CD14-positive monocyte (primary cell): Measurements from ENCODE around the gene GNAT1. TPM values are rescaled to one million over a fixed set of nuclear protein-coding genes. Genes with fewer than 3 reads are reported as not detected.

ENCODE experiments used
- DNase-seq, 3 donors: peaks; one replicate each; pipeline ENCODE4 v3.0.0-alpha.2; 2011 to 2022
- H2AFZ ChIP-seq: 2 replicates; pipeline ENCODE4 v1.6.0; 2012; ENCODE audit warnings: mild to moderate bottlenecking, low read depth, low read length, inconsistent platforms; ENCODE audit not compliant: insufficient read depth, poor library complexity, severe bottlenecking
- H3K27ac ChIP-seq, 2 donors: 1 replicate in 1 of 2; 2 replicates in 1 of 2; pipeline ENCODE4 v1.5.1; 2012 to 2013; ENCODE audit warnings: low read length in 2 of 2, control low read depth in 1 of 2, inconsistent platforms in 1 of 2, low read depth in 1 of 2, mild to moderate bottlenecking in 1 of 2
- H3K27me3 ChIP-seq, 2 donors: one replicate each; pipeline versions ENCODE4 v1.6.0 to v1.6.1; 2011 to 2013; ENCODE audit warnings: low read length in 2 of 2; ENCODE audit not compliant: control insufficient read depth in 2 of 2, insufficient read depth in 2 of 2
- H3K36me3 ChIP-seq, 2 donors: replicated peaks in 1 of 2; 1 replicate in 1 of 2; 2 replicates in 1 of 2; pipeline versions ENCODE4 v1.5.1 to v1.6.1; 2012 to 2013; ENCODE audit warnings: low read length in 2 of 2, control low read depth in 1 of 2, inconsistent platforms in 1 of 2, mild to moderate bottlenecking in 1 of 2; ENCODE audit not compliant: insufficient read depth in 2 of 2, control insufficient read depth in 1 of 2
- H3K4me1 ChIP-seq, 2 donors: 1 replicate in 1 of 2; 2 replicates in 1 of 2; pipeline versions ENCODE4 v1.5.1 to v1.6.1; 2012 to 2013; ENCODE audit warnings: low read length in 2 of 2, control low read depth in 1 of 2, inconsistent platforms in 1 of 2, mild to moderate bottlenecking in 1 of 2, moderate library complexity in 1 of 2; ENCODE audit not compliant: insufficient read depth in 2 of 2, control insufficient read depth in 1 of 2
- H3K4me2 ChIP-seq: replicated peaks from 2 replicates; pipeline ENCODE3; 2012; ENCODE audit warnings: low read length, moderate library complexity, mild to moderate bottlenecking; ENCODE audit not compliant: poor library complexity, severe bottlenecking; ENCODE audit errors: extremely low read depth
- H3K4me3 ChIP-seq, 3 experiments: fragments of 200-600 bp in 1 of 3; sonication (generic) in 1 of 3; replicated peaks in 1 of 3; 1 replicate in 2 of 3; 2 replicates in 1 of 3; pipeline ENCODE4 v1.5.1; 2011 to 2013; ENCODE audit warnings: low read length in 3 of 3, mild to moderate bottlenecking in 3 of 3, control low read depth in 2 of 3, low read depth in 2 of 3, inconsistent platforms in 1 of 3, moderate library complexity in 1 of 3
- H3K79me2 ChIP-seq: 2 replicates; pipeline ENCODE4 v1.6.0; 2012; ENCODE audit warnings: mild to moderate bottlenecking, control low read depth, inconsistent platforms, low read length, moderate library complexity; ENCODE audit not compliant: insufficient read depth
- H3K9ac ChIP-seq: 2 replicates; pipeline ENCODE4 v1.6.0; 2017; ENCODE audit warnings: low read length, mild to moderate bottlenecking; ENCODE audit not compliant: insufficient read depth, poor library complexity, severe bottlenecking
- H3K9me3 ChIP-seq, 2 donors: replicated peaks in 1 of 2; 1 replicate in 1 of 2; 2 replicates in 1 of 2; pipeline versions ENCODE4 v1.5.1 to v1.6.1; 2012 to 2013; ENCODE audit warnings: low read length in 2 of 2, control low read depth in 1 of 2; ENCODE audit not compliant: control insufficient read depth in 1 of 2, insufficient read depth in 1 of 2
- H4K20me1 ChIP-seq: 2 replicates; pipeline ENCODE4 v1.6.0; 2012; ENCODE audit warnings: mild to moderate bottlenecking, low read length, control low read depth, moderate library complexity; ENCODE audit not compliant: insufficient read depth
- H3K27ac Mint-ChIP-seq, 7 donors: one replicate each; pipeline ENCODE4 v1.8.0; 2020; ENCODE audit warnings: mild to moderate bottlenecking in 7 of 7, mixed read lengths in 7 of 7, moderate library complexity in 6 of 7, inconsistent platforms in 2 of 7
- H3K27me3 Mint-ChIP-seq, 3 donors: one replicate each; pipeline ENCODE4 v1.8.0; 2021 to 2022; ENCODE audit warnings: low read depth in 3 of 3, mild to moderate bottlenecking in 3 of 3, mixed read lengths in 3 of 3, moderate library complexity in 3 of 3, inconsistent platforms in 1 of 3
- H3K36me3 Mint-ChIP-seq, 2 donors: one replicate each; pipeline ENCODE4 v1.8.0; 2020; ENCODE audit warnings: mixed read lengths in 2 of 2, inconsistent platforms in 1 of 2, mild to moderate bottlenecking in 1 of 2
- H3K4me1 Mint-ChIP-seq: one replicate; pipeline ENCODE4 v1.8.0; 2020; ENCODE audit warnings: mild to moderate bottlenecking, mixed read lengths
- H3K4me3 Mint-ChIP-seq, 2 donors: one replicate each; pipeline ENCODE4 v1.8.0; 2020; ENCODE audit warnings: mild to moderate bottlenecking in 2 of 2, mixed read lengths in 2 of 2, moderate library complexity in 1 of 2
- H3K9me3 Mint-ChIP-seq, 7 donors: one replicate each; pipeline ENCODE4 v1.8.0; 2020 to 2022; ENCODE audit warnings: mixed read lengths in 7 of 7, mild to moderate bottlenecking in 6 of 7, moderate library complexity in 6 of 7, inconsistent platforms in 2 of 7
- WGBS: methylation state at CpG from one replicate; pipeline ENCODE4 v1.1.5; 2013; ENCODE audit warnings: missing lambda C conversion rate; ENCODE audit not compliant: insufficient coverage; 5-methylcytosine and 5-hydroxymethylcytosine counted together
- intact Hi-C, 2 donors: fragments of 100-400 bp; cut with micrococcal nuclease; formaldehyde crosslinking; loops; one replicate each; pipeline versions ENCODE4 v1.15.0 to v1.15.1; 2023
- polyA plus RNA-seq, 3 donors: library from polyadenylated mRNA; depleted of rRNA in 1 of 3; unstranded in 2 of 3; stranded (reverse) in 1 of 3; fragments of 300-500 nt in 2 of 3; fragments of >200 nt in 1 of 3; fragmentation: Illumina TruSeq in 2 of 3; gene quantifications; 1 replicate in 2 of 3; 2 replicates in 1 of 3; pipeline ENCODE4 v1.2.3, GENCODE V29; 2012 to 2021
- TF ChIP-seq, protein P1 (sequence below): fragments of 200-600 bp; IDR thresholded peaks from one replicate; pipeline ENCODE4 v1.8.0; 2022; ENCODE audit warnings: antibody characterized with exemption, mild to moderate bottlenecking

GNAT1 gene
- polyA plus RNA-seq, 3 donors, result not detected

DNA sequence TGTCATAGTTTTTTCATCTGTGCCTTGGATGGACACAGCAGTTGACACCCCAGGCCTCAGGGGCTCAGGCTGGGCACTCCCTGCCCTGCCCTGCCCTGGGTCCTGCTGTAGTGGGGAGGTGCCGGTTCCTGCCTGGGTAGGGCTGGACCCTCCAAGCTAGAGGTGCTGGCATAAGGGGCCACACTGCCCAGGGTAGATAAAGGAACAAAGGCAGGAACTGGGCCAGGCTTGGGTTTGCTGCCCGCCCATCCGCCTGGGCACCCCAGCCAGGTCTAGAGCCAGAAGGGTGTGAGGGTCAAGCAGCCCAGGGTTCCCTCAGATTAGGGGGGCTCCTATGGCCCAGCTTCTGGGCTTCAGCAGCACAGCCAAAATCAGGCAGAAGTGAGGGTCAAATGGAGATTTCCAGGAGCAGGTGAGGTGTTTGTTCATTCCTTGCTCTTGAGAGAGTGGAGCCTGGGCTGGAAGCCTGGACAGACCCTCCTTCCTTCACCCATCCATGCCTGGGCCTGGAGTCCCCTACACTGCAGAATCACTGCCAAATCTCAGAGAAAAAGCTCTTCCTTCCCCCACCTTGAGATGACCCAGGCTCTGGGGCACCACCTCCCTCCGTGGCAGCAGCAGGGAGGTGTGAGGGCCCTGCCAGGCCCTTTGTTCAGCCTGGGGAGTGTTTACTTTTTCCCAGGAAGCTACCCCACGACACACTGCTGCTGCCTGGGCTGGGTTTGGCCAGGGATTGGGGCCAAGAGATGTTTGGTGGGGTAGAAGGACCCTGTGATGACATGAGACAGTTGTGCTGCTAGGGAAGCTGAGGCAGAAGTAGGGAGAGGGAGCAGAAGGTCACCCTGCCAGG, 29.2 kb upstream of the GNAT1 start:
- DNase-seq, result no peak
- no peak overlapping the region for H3K9ac ChIP-seq
- intact Hi-C loops, result no loop called here
- H3K4me1 ChIP-seq, result no peaks in the 10 kb centered on the region
- Mint-ChIP-seq H3K36me3 (no peaks in the 10 kb centered on the region), H3K4me3 (no peak overlapping the region), H3K4me1 (peaks cover 7% of the 10 kb centered on the region), H3K27me3 (peaks cover 7 to 22% (median 21%) of the 10 kb centered on the region in 3 donors), H3K27ac (peak overlapping the region in 1 of 7 donors; percentile 4), H3K9me3 (peaks cover 0 to 5% (median 0%) of the 10 kb centered on the region in 7 donors)
- no peaks in the 10 kb centered on the region for H3K36me3 ChIP-seq
- H3K9me3 ChIP-seq, result no peaks in the 10 kb centered on the region
- H2AFZ ChIP-seq, result no peak overlapping the region
- TF ChIP-seq, protein P1, sequence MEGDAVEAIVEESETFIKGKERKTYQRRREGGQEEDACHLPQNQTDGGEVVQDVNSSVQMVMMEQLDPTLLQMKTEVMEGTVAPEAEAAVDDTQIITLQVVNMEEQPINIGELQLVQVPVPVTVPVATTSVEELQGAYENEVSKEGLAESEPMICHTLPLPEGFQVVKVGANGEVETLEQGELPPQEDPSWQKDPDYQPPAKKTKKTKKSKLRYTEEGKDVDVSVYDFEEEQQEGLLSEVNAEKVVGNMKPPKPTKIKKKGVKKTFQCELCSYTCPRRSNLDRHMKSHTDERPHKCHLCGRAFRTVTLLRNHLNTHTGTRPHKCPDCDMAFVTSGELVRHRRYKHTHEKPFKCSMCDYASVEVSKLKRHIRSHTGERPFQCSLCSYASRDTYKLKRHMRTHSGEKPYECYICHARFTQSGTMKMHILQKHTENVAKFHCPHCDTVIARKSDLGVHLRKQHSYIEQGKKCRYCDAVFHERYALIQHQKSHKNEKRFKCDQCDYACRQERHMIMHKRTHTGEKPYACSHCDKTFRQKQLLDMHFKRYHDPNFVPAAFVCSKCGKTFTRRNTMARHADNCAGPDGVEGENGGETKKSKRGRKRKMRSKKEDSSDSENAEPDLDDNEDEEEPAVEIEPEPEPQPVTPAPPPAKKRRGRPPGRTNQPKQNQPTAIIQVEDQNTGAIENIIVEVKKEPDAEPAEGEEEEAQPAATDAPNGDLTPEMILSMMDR, result no peak
- H3K4me3 ChIP-seq, result no peak overlapping the region
- no peak overlapping the region for H3K27ac ChIP-seq
- H3K4me2 ChIP-seq, result no peak overlapping the region
- H3K27me3 ChIP-seq, result peaks cover 0 to 13% of the 10 kb centered on the region in 2 donors
- H3K79me2 ChIP-seq, result no peaks in the 10 kb centered on the region
- WGBS, result 100% methylated on average over 4 of the region's 5 CpGs
- no peaks in the 10 kb centered on the region for H4K20me1 ChIP-seq

GRCh38 chr3:50163572-50164455, 27.6 kb upstream of the GNAT1 start:
- no peaks in the 10 kb centered on the region for H3K79me2 ChIP-seq

More at GRCh38 chr3:50163572-50164455, 27.6 kb upstream of the GNAT1 start:
- DNase-seq, result no peak
- intact Hi-C loops, result no loop called here
- peaks cover 0 to 2% of the 10 kb centered on the region in 2 donors for H3K27me3 ChIP-seq
- H4K20me1 ChIP-seq, result no peaks in the 10 kb centered on the region
- Mint-ChIP-seq H3K27ac (peak overlapping the region in 1 of 7 donors; percentile 53), H3K4me3 (no peak overlapping the region), H3K27me3 (peaks cover 3 to 8% (median 7%) of the 10 kb centered on the region in 3 donors), H3K4me1 (no peaks in the 10 kb centered on the region), H3K9me3 (peaks cover 0 to 1% (median 0%) of the 10 kb centered on the region in 7 donors), H3K36me3 (no peaks in the 10 kb centered on the region)
- 89% methylated on average over 6 of the region's 8 CpGs for WGBS
- no peaks in the 10 kb centered on the region for H3K4me1 ChIP-seq
- H3K9me3 ChIP-seq, result no peaks in the 10 kb centered on the region
- TF ChIP-seq, protein P1, result no peak
- H3K4me3 ChIP-seq, result no peak overlapping the region
- no peak overlapping the region for H2AFZ ChIP-seq
- no peak overlapping the region for H3K9ac ChIP-seq
- no peaks in the 10 kb centered on the region for H3K36me3 ChIP-seq
- H3K27ac ChIP-seq, result no peak overlapping the region
- H3K4me2 ChIP-seq, result no peak overlapping the region
